Hematopoietic multipotent progenitor cell treated with erythropoietin and hydrocortisone succinate and interleukin-3 and kit ligand, for 8 days (in vitro differentiated cells): ENCODE results near the gene CHAF1A.

Experiments used
- DNase-seq: peaks from one replicate; pipeline ENCODE4 v3.0.0-alpha.2; 2015

Gene CHAF1A

GRCh38 chr19:4367781-4368127, 34.7 kb upstream of the CHAF1A start:
- peak; percentile 37 for DNase-seq

GRCh38 chr19:4368128-4368820, 34.2 kb upstream of the CHAF1A start:
- DNase-seq: no peak

- peak; percentile 83 for DNase-seq
These were observed 33.1 kb upstream of the CHAF1A start for GRCh38 chr19:4369109-4369887.

- peak; percentile 78 for DNase-seq
These were observed 32.6 kb upstream of the CHAF1A start for GRCh38 chr19:4369888-4370260.

GRCh38 chr19:4370418-4371041, 31.9 kb upstream of the CHAF1A start:
- no peak for DNase-seq

GRCh38 chr19:4371247-4372164, 30.9 kb upstream of the CHAF1A start:
- no peak for DNase-seq

GRCh38 chr19:4372165-4373012, 30.1 kb upstream of the CHAF1A start:
- DNase-seq: peak; percentile 74

- DNase-seq: no peak
These were observed 29.4 kb upstream of the CHAF1A start for GRCh38 chr19:4373013-4373367.

GRCh38 chr19:4373601-4374497, 28.6 kb upstream of the CHAF1A start:
- peak; percentile 40 for DNase-seq

GRCh38 chr19:4374498-4375163, 27.8 kb upstream of the CHAF1A start:
- DNase-seq: peak; percentile 92

- DNase-seq: peak; percentile 98
These were observed 27.0 kb upstream of the CHAF1A start for GRCh38 chr19:4375164-4376027.

- DNase-seq: peak; percentile 37
These were observed 26.3 kb upstream of the CHAF1A start for GRCh38 chr19:4376028-4376670.

- DNase-seq: no peak
These were observed 25.8 kb upstream of the CHAF1A start for GRCh38 chr19:4376671-4376990.

GRCh38 chr19:4376991-4377781, 25.3 kb upstream of the CHAF1A start:
- no peak for DNase-seq

- no peak for DNase-seq
These were observed 23.6 kb upstream of the CHAF1A start for GRCh38 chr19:4378886-4379285.

GRCh38 chr19:4379383-4380253, 22.8 kb upstream of the CHAF1A start:
- DNase-seq: no peak

GRCh38 chr19:4380254-4380727, 22.1 kb upstream of the CHAF1A start:
- peak; percentile 49 for DNase-seq
